ENCODE results near the gene EIF4H.

GRCh38 chr7:74193054-74193453 lies 18.9 kb downstream of the EIF4H start:
- TF ChIP-seq GATA2 (IDR thresholded peaks at IDR 0.05; ENCODE audit: low read depth, low read length) (no peak), GATA3 (IDR thresholded peaks at IDR 0.05; ENCODE audit: low read depth, low read length) (no peak)

Measured in SH-SY5Y (cell line).